Measurements from ENCODE around the gene ZFAND3.

DNA sequence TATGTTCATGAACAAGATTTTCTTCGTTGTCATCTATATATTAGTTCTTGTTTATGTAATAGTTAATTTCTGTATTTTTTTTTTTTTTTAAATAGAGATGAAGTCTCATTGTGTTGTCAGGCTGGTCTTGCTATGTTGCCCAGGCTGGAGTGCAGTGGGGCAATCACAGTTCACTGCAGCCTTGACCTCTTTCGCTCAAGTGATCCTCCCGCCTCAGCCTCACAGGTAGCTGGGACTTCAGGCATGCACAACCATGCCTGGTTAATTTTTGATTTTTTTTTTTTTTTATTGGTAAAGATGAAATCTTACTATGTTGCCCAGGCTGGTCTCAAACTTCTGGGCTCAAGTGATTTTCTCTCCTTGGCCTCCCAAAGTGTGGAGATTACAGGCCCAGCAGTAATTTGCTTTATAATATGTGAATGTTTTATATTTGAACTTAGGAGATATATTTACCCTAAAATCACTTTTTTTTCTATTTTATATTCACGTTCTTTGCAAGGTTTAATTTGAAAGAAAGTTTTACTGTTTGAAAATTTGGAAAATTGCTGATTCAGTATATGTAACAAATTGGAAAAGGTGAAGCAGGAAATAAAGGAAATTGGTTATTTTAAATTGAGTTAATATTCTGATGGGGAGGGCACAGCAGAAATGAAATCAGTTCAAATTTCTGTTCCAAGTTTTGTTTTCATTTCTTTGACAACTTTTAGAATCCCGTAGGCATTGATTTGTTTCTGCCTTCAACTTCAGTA is 56.2 kb downstream of the ZFAND3 start:
- TF ChIP-seq, protein P1, sequence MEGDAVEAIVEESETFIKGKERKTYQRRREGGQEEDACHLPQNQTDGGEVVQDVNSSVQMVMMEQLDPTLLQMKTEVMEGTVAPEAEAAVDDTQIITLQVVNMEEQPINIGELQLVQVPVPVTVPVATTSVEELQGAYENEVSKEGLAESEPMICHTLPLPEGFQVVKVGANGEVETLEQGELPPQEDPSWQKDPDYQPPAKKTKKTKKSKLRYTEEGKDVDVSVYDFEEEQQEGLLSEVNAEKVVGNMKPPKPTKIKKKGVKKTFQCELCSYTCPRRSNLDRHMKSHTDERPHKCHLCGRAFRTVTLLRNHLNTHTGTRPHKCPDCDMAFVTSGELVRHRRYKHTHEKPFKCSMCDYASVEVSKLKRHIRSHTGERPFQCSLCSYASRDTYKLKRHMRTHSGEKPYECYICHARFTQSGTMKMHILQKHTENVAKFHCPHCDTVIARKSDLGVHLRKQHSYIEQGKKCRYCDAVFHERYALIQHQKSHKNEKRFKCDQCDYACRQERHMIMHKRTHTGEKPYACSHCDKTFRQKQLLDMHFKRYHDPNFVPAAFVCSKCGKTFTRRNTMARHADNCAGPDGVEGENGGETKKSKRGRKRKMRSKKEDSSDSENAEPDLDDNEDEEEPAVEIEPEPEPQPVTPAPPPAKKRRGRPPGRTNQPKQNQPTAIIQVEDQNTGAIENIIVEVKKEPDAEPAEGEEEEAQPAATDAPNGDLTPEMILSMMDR (IDR thresholded peaks at IDR 0.05; ENCODE audit: low read length): no peak
- TF ChIP-seq EZH2 (IDR thresholded peaks at IDR 0.05; ENCODE audit: borderline replicate concordance, low read length): no peak

Data from OCI-LY1 (cell line).